HepG2 (cell line): ENCODE data around the gene PSMB2. TPM values are rescaled to one million over a fixed set of nuclear protein-coding genes. Genes with fewer than 3 reads are reported as not detected.

Source experiments
- ATAC-seq: fragments of 200-7000 bp; cut with Tn5 transposase; 3 replicates; pipeline ENCODE4 v1.9.1; 2020; ENCODE audit warnings: mild to moderate bottlenecking, moderate library complexity
- BruUV-seq: library from RNA; stranded (reverse); fragments of 400-500 nt; replicated peaks from 2 replicates; lab custom pipeline; 2021; lab: Mats Ljungman, UMichigan
- CTCF ChIA-PET: fragments of 300-600 bp; formaldehyde crosslinking; extraction: SDS; loops from one replicate; lab custom pipeline; 2021; ENCODE audit warnings: low total read pairs, inconsistent platforms, low intra/inter-chr PET ratio; lab: Yijun Ruan, JAX
- POLR2A ChIA-PET: fragments of 350-600 bp; sonication (Branson Sonifier 250); formaldehyde crosslinking; loops from one replicate; lab custom pipeline; 2020; ENCODE audit warnings: antibody characterized with exemption, inconsistent platforms; lab: Yijun Ruan, JAX
- DNase-seq: peaks from one replicate; pipeline ENCODE4 v3.0.0-alpha.2; 2015; ENCODE audit warnings: low spot score
- FAIRE-seq: peaks from 3 replicates; lab custom pipeline; 2011; peaks lifted over from hg19 to GRCh38; lab: Jason Lieb, UNC
- H2AFZ ChIP-seq: one replicate; pipeline ENCODE4 v1.6.1; 2011; ENCODE audit warnings: low read length, inconsistent platforms
- H3K27ac ChIP-seq: fragments of 300-600 bp; 3 replicates; pipeline ENCODE4 v1.8.0; 2011; ENCODE audit warnings: mixed run types, mild to moderate bottlenecking, mixed read lengths, low read length, inconsistent platforms; ENCODE audit not compliant: insufficient read depth; ENCODE audit errors: extremely low read length
- H3K27me3 ChIP-seq, 2 experiments: fragments of 200-600 bp in 1 of 2; 2 replicates in 1 of 2; 3 replicates in 1 of 2; pipeline versions ENCODE4 v1.6.0 to v1.8.0; 2011; ENCODE audit warnings: low read length in 2 of 2, mild to moderate bottlenecking in 2 of 2, moderate library complexity in 2 of 2, inconsistent platforms in 1 of 2; ENCODE audit not compliant: insufficient read depth in 2 of 2, control insufficient read depth in 1 of 2
- H3K36me3 ChIP-seq, 2 experiments: fragments of 200-600 bp in 1 of 2; replicated peaks in 1 of 2; 2 replicates in 1 of 2; 3 replicates in 1 of 2; pipeline versions ENCODE4 v1.5.1 to v1.8.0; 2011; ENCODE audit warnings: low read length in 2 of 2, inconsistent platforms in 1 of 2; ENCODE audit not compliant: insufficient read depth in 2 of 2, control insufficient read depth in 1 of 2
- H3K4me1 ChIP-seq: 2 replicates; pipeline ENCODE4 v1.5.1; 2012; ENCODE audit warnings: low read length, inconsistent platforms; ENCODE audit not compliant: insufficient read depth
- H3K4me2 ChIP-seq: 2 replicates; pipeline ENCODE4 v1.6.0; 2011; ENCODE audit warnings: low read depth, low read length, inconsistent platforms
- H3K4me3 ChIP-seq, 3 experiments: fragments of 200-600 bp in 1 of 3; sonication (generic), shearing (Covaris generic) in 1 of 3; replicated peaks in 1 of 3; 2 replicates each; pipeline ENCODE4 v1.5.1; 2011 to 2016; ENCODE audit warnings: low read length in 3 of 3, inconsistent platforms in 2 of 3, low read depth in 2 of 3, mild to moderate bottlenecking in 2 of 3, control low read depth in 1 of 3, mixed read lengths in 1 of 3; ENCODE audit not compliant: insufficient read depth in 1 of 3
- H3K79me2 ChIP-seq: one replicate; pipeline ENCODE4 v1.6.1; 2011; ENCODE audit warnings: low read length, inconsistent platforms; ENCODE audit not compliant: insufficient read depth
- H3K9ac ChIP-seq: 2 replicates; pipeline ENCODE4 v1.6.0; 2011; ENCODE audit warnings: mild to moderate bottlenecking, low read depth, low read length, inconsistent platforms; ENCODE audit not compliant: insufficient read depth
- H3K9me3 ChIP-seq: 2 replicates; pipeline ENCODE4 v1.5.1; 2012; ENCODE audit warnings: mild to moderate bottlenecking, low read length
- H4K20me1 ChIP-seq: 2 replicates; pipeline ENCODE4 v1.6.0; 2011; ENCODE audit warnings: inconsistent platforms, mild to moderate bottlenecking, low read length, moderate library complexity; ENCODE audit not compliant: insufficient read depth
- NFYB ChIP-seq: sonication (generic); formaldehyde crosslinking; IDR thresholded peaks from 2 replicates; pipeline ENCODE4 v1.4.0; 2020; ENCODE audit warnings: missing genetic modification reagents
- POLR2G ChIP-seq: fragments of 200-400 bp; formaldehyde crosslinking; IDR thresholded peaks from 2 replicates; pipeline ENCODE4 v1.6.1; 2018; ENCODE audit warnings: mild to moderate bottlenecking, low read depth, low read length, moderate library complexity
- ZNF282 ChIP-seq: fragments of 450-650 bp; IDR thresholded peaks from 2 replicates; pipeline ENCODE4 v1.6.1; 2018; ENCODE audit not compliant: partially characterized antibody
- ZNF792 ChIP-seq: IDR thresholded peaks from 2 replicates; pipeline ENCODE4 v1.6.1; 2016
- WGBS: methylation state at CpG from one replicate; pipeline ENCODE4 v1.1.6; 2017; ENCODE audit warnings: low lambda C conversion rate; 5-methylcytosine and 5-hydroxymethylcytosine counted together
- in situ Hi-C: cut with HindIII; loops from 2 replicates; pipeline ENCODE4 v1.10.0; 2017; ENCODE audit warnings: low pct_unique_long_range_greater_than_20kb; ENCODE audit not compliant: extremely low pct_ligation_motif_present
- intact Hi-C: fragments of 100-400 bp; cut with micrococcal nuclease; formaldehyde crosslinking; loops from one replicate; pipeline ENCODE4 v1.10.0; 2022; ENCODE audit not compliant: unreplicated experiment
- polyA plus RNA-seq, 8 experiments: library from polyadenylated mRNA; depleted of rRNA in 3 of 8; stranded (reverse) in 7 of 8; unstranded in 1 of 8; fragments of >200 nt; fragmentation: Illumina TruSeq in 4 of 8; extraction: Trizol in 4 of 8; gene quantifications; 2 replicates each; pipeline versions ENCODE4 v1.2.1 to v1.2.3, GENCODE V29; 2011 to 2016; ENCODE audit warnings: low read depth in 4 of 8, missing spikeins in 1 of 8, mixed read lengths in 1 of 8; ENCODE audit not compliant: insufficient read depth in 1 of 8
- total RNA-seq, 5 experiments: library from RNA; depleted of rRNA; stranded (reverse); fragments of >200 nt; fragmentation: Illumina TruSeq; extraction: Trizol; gene quantifications; 2 replicates each; pipeline ENCODE4 v1.2.3, GENCODE V29; 2016; ENCODE audit warnings: low read depth in 1 of 5
- TF ChIP-seq, protein P1 (sequence below): sonication (generic); formaldehyde crosslinking; IDR thresholded peaks from 2 replicates; pipeline ENCODE4 v1.5.0; 2020; ENCODE audit warnings: mild to moderate bottlenecking, missing genetic modification reagents, moderate library complexity
- TF ChIP-seq, protein P2 (sequence below): sonication (generic); formaldehyde crosslinking; IDR thresholded peaks from 2 replicates; pipeline ENCODE4 v1.8.0; 2022; ENCODE audit warnings: mild to moderate bottlenecking, missing genetic modification reagents, moderate library complexity

The PSMB2 gene
- total and polyA plus RNA-seq, 2 of the 13 experiments (the other 11 are each of a cell fraction or from before 2014, with no cell fraction given), result 60.6 to 62.2 TPM

DNA sequence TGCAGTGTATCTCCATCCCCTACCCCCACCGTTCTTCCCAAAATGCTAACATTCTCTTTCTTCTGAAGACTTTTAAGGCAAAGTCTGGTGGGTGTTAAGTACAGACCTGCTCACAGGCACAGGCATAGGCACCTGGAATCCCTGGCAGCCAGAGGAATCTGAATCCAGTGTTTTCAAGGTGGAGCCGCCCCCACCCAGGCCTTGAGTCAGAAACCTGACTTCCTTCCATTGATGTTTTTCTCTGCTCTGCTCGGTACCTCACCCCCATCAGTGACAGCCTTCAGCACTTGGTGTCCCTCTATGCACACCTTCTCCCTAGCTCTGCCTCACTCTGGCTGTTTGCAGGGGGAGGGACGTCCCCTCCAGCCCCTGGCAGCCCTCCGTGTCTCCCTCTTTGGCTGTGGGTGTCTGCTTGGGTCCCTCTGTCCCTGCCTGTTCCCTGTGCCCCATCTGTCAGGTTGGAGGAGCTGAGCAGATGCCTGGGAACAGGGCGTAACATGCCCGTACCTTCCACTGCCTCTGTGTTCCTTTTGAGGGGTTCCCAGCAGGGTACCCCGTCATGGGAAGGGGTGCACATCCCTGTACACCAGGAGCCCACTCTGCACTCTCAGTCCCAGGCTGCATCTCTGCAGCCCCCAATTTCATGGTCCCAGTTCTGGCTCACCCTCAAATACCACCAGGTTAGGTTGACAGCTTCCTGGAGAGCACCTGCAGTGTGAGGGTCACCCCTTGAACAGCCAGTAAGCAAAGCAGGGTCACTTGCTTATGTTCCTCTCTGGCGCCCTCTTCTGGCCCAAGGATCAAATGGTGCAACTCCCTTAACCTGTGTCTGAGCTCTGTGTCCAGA, 77.1 kb downstream of the PSMB2 start (continued):
- TF ChIP-seq, protein P1, sequence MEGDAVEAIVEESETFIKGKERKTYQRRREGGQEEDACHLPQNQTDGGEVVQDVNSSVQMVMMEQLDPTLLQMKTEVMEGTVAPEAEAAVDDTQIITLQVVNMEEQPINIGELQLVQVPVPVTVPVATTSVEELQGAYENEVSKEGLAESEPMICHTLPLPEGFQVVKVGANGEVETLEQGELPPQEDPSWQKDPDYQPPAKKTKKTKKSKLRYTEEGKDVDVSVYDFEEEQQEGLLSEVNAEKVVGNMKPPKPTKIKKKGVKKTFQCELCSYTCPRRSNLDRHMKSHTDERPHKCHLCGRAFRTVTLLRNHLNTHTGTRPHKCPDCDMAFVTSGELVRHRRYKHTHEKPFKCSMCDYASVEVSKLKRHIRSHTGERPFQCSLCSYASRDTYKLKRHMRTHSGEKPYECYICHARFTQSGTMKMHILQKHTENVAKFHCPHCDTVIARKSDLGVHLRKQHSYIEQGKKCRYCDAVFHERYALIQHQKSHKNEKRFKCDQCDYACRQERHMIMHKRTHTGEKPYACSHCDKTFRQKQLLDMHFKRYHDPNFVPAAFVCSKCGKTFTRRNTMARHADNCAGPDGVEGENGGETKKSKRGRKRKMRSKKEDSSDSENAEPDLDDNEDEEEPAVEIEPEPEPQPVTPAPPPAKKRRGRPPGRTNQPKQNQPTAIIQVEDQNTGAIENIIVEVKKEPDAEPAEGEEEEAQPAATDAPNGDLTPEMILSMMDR (CRISPR knock-in tag), result peak; percentile 85
- 0 out of 2 replicates have a peak, but pooled peaks have one; percentile 5 for TF ChIP-seq POLR2G

DNA sequence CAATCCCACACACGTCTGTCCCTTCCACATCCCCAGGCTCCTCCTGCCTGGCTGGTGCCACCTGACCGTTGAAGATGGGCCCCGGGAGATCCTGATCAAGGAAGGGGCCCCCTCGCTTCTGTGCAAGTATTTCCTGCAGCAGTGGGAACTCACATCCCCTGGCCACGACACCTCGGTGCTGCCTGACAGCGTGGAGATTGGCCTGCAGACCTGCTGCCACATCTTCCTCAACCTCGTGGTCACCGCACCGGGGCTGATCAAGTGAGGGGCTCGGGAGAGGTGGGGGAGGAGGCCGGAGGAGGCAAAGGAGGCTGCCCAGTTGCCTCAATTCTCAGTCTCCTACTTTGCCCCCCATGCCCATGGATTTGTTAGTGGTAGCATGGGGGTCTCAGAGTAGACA, 78.2 kb downstream of the PSMB2 start:
- FAIRE-seq (no peak), ATAC-seq (no peak), DNase-seq (no peak)
- Histone ChIP-seq H3K9ac (no peak overlapping the region), H4K20me1 (no peaks in the 10 kb centered on the region), H3K27me3 (no peaks in the 10 kb centered on the region), H3K4me3 (no peak overlapping the region), H3K27ac (no peak overlapping the region), H3K79me2 (no peaks in the 10 kb centered on the region), H3K9me3 (no peaks in the 10 kb centered on the region), H3K36me3 (peaks cover 7 to 18% of the 10 kb centered on the region in 2 experiments; a peak in 3 of 5 replicates), H3K4me1 (peaks cover 8% of the 10 kb centered on the region), H2AFZ (no peak overlapping the region), H3K4me2 (no peak overlapping the region)
- intact Hi-C loops (no loop called here), in situ Hi-C loops (loop anchor here (5.0 kb wide), 2 partner anchors 111 to 209 kb away; no protein-coding TSS in a partner anchor)
- ChIA-PET POLR2A (no interaction called here), CTCF (interaction anchor here (3.4 kb wide), 1 partner anchor 112 kb away, joined by 13 read pairs; no protein-coding TSS in a partner anchor)
- WGBS, result 97% methylated on average over 12 of the region's 12 CpGs
- BruUV-seq, result no TSS peak
- TF ChIP-seq ZNF792 (CRISPR knock-in tag) (no peak), ZNF282 (no peak), NFYB (CRISPR knock-in tag) (no peak)
- TF ChIP-seq, protein P2, sequence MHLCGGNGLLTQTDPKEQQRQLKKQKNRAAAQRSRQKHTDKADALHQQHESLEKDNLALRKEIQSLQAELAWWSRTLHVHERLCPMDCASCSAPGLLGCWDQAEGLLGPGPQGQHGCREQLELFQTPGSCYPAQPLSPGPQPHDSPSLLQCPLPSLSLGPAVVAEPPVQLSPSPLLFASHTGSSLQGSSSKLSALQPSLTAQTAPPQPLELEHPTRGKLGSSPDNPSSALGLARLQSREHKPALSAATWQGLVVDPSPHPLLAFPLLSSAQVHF (CRISPR knock-in tag), result no peak
